ENCODE measurements around the gene ERGIC3. TPM values are rescaled to one million over a fixed set of nuclear protein-coding genes. Genes with fewer than 3 reads are reported as not detected.

Gene ERGIC3
- total and polyA plus RNA-seq, 2 of the 13 experiments (the other 11 are each of a cell fraction or from before 2014, with no cell fraction given), result 407 to 670 TPM

DNA sequence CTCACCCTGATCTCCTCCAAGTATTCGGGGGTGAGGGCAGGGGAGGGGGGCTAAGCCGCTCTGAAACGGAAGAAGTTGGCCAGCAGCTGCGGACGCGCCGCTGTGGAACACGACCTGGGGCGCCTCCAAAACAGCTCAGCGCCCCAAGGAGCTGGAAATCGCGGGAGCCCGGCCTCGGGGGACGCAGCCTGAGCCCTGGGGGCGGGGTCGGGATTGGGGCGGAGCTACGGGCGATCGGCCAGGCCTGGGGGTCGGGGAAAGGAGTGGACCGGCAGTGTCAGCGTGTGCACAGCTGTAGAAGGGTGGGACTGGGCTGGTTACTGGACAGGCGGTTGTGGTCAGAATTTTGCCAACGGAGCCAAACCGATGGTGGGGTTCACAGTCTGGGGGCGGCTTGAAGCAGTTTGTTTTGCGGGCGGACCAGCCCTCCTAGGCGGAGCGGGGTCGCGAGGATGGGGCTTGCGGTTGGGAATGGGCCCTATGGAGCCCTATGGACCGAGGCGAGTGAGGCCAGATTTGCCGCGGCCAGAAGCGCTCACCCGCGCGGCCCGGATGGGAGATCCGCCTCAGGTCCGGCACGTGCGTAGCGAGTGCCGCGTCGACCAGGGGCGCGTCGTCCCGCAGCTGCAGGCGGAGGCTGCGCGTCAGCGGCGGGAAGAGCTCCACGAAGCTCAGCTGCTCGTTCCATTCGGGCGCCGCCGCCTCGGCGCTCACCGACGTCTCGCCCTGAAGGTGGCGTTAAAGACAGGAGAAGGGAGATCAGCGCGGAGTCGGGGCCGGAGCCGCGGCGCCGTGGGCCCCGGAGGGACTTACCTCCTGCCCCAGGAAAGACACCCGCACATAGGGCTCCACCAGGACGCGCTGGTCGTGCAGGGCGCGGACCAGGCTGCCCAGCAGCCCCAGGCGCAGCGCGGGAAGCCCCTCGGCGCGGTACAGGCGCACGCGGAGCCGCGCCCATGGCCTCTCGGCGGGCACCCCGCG lies 59.4 kb downstream of the ERGIC3 start (continued):
- TF ChIP-seq SMAD1 (CRISPR knock-in tag; IDR thresholded peaks at IDR 0.05; ENCODE audit: borderline replicate concordance, low read depth), result no peak
- no peak for TF ChIP-seq SIN3A (IDR thresholded peaks at IDR 0.05; ENCODE audit: borderline replicate concordance, low read depth, low read length)
- TF ChIP-seq ZNF546 (CRISPR knock-in tag; conservative IDR thresholded peaks at IDR 0.05), result no peak
- no peak for TF ChIP-seq CEBPG (CRISPR knock-in tag; IDR thresholded peaks at IDR 0.05)
- no peak for TF ChIP-seq JARID2 (CRISPR knock-in tag; IDR thresholded peaks at IDR 0.05; ENCODE audit: insufficient replicate concordance)
- TF ChIP-seq GPN1 (CRISPR knock-in tag; IDR thresholded peaks at IDR 0.05; ENCODE audit: borderline replicate concordance), result no peak
- no peak for TF ChIP-seq NCOR1 (IDR thresholded peaks at IDR 0.05; ENCODE audit: borderline replicate concordance, low read length)
- TF ChIP-seq FOSL2 (CRISPR knock-in tag; IDR thresholded peaks at IDR 0.05), result no peak
- TF ChIP-seq, protein P1, sequence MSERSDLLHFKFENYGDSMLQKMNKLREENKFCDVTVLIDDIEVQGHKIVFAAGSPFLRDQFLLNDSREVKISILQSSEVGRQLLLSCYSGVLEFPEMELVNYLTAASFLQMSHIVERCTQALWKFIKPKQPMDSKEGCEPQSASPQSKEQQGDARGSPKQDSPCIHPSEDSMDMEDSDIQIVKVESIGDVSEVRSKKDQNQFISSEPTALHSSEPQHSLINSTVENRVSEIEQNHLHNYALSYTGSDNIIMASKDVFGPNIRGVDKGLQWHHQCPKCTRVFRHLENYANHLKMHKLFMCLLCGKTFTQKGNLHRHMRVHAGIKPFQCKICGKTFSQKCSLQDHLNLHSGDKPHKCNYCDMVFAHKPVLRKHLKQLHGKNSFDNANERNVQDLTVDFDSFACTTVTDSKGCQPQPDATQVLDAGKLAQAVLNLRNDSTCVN (CRISPR knock-in tag; IDR thresholded peaks at IDR 0.05; ENCODE audit: borderline replicate concordance), result no peak
- TF ChIP-seq ZNF484 (CRISPR knock-in tag; IDR thresholded peaks at IDR 0.05; ENCODE audit: borderline replicate concordance, low read depth), result 0 out of 2 replicates have a peak, but pooled peaks have one; percentile 75
- TF ChIP-seq SALL2 (CRISPR knock-in tag; IDR thresholded peaks at IDR 0.05), result 0 out of 2 replicates have a peak, but pooled peaks have one; percentile 57
- no peak for TF ChIP-seq DPF2 (CRISPR knock-in tag; IDR thresholded peaks at IDR 0.05; ENCODE audit: borderline replicate concordance, low read depth)
- peak; percentile 49; the same call in 1 of the 2 replicates for TF ChIP-seq ZNF607 (CRISPR knock-in tag; IDR thresholded peaks at IDR 0.05; ENCODE audit: borderline replicate concordance)
- no peak for TF ChIP-seq SMC3 (IDR thresholded peaks at IDR 0.05; ENCODE audit: low read length)
- no peak for TF ChIP-seq HMGA1 (CRISPR knock-in tag; conservative IDR thresholded peaks at IDR 0.05)
- no peak for TF ChIP-seq ZNF30 (CRISPR knock-in tag; IDR thresholded peaks at IDR 0.05)
- no peak for TF ChIP-seq NFE2L2 (IDR thresholded peaks at IDR 0.05; ENCODE audit: low read length)
- TF ChIP-seq ATF1 (CRISPR knock-in tag; IDR thresholded peaks at IDR 0.05), result no peak
- no peak for TF ChIP-seq TEAD3 (CRISPR knock-in tag; optimal IDR thresholded peaks at IDR 0.05; ENCODE audit: borderline replicate concordance)
- TF ChIP-seq, protein P2, sequence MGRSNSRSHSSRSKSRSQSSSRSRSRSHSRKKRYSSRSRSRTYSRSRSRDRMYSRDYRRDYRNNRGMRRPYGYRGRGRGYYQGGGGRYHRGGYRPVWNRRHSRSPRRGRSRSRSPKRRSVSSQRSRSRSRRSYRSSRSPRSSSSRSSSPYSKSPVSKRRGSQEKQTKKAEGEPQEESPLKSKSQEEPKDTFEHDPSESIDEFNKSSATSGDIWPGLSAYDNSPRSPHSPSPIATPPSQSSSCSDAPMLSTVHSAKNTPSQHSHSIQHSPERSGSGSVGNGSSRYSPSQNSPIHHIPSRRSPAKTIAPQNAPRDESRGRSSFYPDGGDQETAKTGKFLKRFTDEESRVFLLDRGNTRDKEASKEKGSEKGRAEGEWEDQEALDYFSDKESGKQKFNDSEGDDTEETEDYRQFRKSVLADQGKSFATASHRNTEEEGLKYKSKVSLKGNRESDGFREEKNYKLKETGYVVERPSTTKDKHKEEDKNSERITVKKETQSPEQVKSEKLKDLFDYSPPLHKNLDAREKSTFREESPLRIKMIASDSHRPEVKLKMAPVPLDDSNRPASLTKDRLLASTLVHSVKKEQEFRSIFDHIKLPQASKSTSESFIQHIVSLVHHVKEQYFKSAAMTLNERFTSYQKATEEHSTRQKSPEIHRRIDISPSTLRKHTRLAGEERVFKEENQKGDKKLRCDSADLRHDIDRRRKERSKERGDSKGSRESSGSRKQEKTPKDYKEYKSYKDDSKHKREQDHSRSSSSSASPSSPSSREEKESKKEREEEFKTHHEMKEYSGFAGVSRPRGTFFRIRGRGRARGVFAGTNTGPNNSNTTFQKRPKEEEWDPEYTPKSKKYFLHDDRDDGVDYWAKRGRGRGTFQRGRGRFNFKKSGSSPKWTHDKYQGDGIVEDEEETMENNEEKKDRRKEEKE (IDR thresholded peaks at IDR 0.05), result no peak
- TF ChIP-seq RAD21 (CRISPR knock-in tag; IDR thresholded peaks at IDR 0.05), result peak; percentile 60
- no peak for TF ChIP-seq TBX3 (IDR thresholded peaks at IDR 0.05; ENCODE audit: borderline replicate concordance)
- no peak for TF ChIP-seq ZSCAN22 (CRISPR knock-in tag; IDR thresholded peaks at IDR 0.05)
- TF ChIP-seq AGO1 (IDR thresholded peaks at IDR 0.05; ENCODE audit: low read depth, low read length, poor library complexity, severe bottlenecking), result peak; percentile 27
- TF ChIP-seq, protein P3, sequence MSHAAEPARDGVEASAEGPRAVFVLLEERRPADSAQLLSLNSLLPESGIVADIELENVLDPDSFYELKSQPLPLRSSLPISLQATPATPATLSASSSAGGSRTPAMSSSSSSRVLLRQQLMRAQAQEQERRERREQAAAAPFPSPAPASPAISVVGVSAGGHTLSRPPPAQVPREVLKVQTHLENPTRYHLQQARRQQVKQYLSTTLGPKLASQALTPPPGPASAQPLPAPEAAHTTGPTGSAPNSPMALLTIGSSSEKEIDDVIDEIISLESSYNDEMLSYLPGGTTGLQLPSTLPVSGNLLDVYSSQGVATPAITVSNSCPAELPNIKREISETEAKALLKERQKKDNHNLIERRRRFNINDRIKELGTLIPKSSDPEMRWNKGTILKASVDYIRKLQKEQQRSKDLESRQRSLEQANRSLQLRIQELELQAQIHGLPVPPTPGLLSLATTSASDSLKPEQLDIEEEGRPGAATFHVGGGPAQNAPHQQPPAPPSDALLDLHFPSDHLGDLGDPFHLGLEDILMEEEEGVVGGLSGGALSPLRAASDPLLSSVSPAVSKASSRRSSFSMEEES (CRISPR knock-in tag; IDR thresholded peaks at IDR 0.05), result 0 out of 2 replicates have a peak, but pooled peaks have one; percentile 29
- no peak for TF ChIP-seq ZNF672 (CRISPR knock-in tag; IDR thresholded peaks at IDR 0.05)
